ENCODE data around the gene WNT7A. TPM values are rescaled to one million over a fixed set of nuclear protein-coding genes. Genes with fewer than 3 reads are reported as not detected.
A peak's percentile ranks its signal among the peaks of the same experiment; 100 is the strongest.
"Not testable (repeated sequence)": the region's sequence is repeated elsewhere in the genome, so short reads cannot be mapped to it uniquely, and the experiment has no call there.

WNT7A gene
- total RNA-seq (2021) = not detected in 2 replicates
- long read RNA-seq = 0 reads

GRCh38 chr3:13879946-13880810, at the start of gene WNT7A:
TSS of gene WNT7A (minus strand) at chr3:13880071. CDS start at chr3:13879816, 255 bp downstream.
- H3K27me3 ChIP-seq (ENCODE audit: insufficient read depth, low read length) = peaks cover 53% of the 10 kb centered on the region

GRCh38 chr3:13928741-13929140, 48.9 kb upstream of the WNT7A start:
- not testable (repeated sequence) for H4K91ac ChIP-seq (ENCODE audit: insufficient read length, low read depth, low read length); H3K36me3 Mint-ChIP-seq (ENCODE audit: insufficient read depth in 1 of 3, low read depth in 3 of 3); H3K27ac ChIP-seq (ENCODE audit: insufficient read length, low read depth, low read length); H3K9ac ChIP-seq (ENCODE audit: extremely low read depth, insufficient read length, low read length); H4K8ac ChIP-seq (replicated peaks; ENCODE audit: insufficient read length, low read depth, low read length); H3K18ac ChIP-seq (ENCODE audit: insufficient read length, low read depth, low read length); H3K27me3 ChIP-seq (ENCODE audit: insufficient read depth, low read length); H3K4me1 ChIP-seq (ENCODE audit: insufficient read depth, low read length); H3K79me1 ChIP-seq (ENCODE audit: insufficient read depth, low read depth, low read length, poor library complexity, severe bottlenecking); H2BK20ac ChIP-seq (ENCODE audit: low read depth, low read length, poor library complexity, severe bottlenecking); H2AFZ ChIP-seq (ENCODE audit: low read length); DNase-seq; H3K56ac ChIP-seq (ENCODE audit: insufficient read length, low read depth, low read length); H3K4me2 ChIP-seq (ENCODE audit: insufficient read depth, insufficient read length, low read length); H2BK5ac ChIP-seq (ENCODE audit: insufficient read length, low read length); H3K79me2 ChIP-seq (ENCODE audit: insufficient read depth, low read length); H2BK120ac ChIP-seq (ENCODE audit: low read depth, low read length, poor library complexity, severe bottlenecking); H2BK12ac ChIP-seq (ENCODE audit: insufficient read length, low read depth, low read length); H3K23ac ChIP-seq (ENCODE audit: insufficient read length, low read depth, low read length); H2BK15ac ChIP-seq (ENCODE audit: low read depth, low read length); H3K4me3 Mint-ChIP-seq; H3K4me1 Mint-ChIP-seq; H3K27ac Mint-ChIP-seq; H3K14ac ChIP-seq (ENCODE audit: insufficient read depth, low read length); H2AK5ac ChIP-seq (ENCODE audit: insufficient read length, low read length); H3T11ph ChIP-seq (ENCODE audit: low read length); H3K23me2 ChIP-seq (ENCODE audit: insufficient read length, low read depth, low read length, poor library complexity, severe bottlenecking); H4K20me1 ChIP-seq (ENCODE audit: control insufficient read depth, insufficient read depth, insufficient read length); H3K9me3 ChIP-seq (ENCODE audit: control insufficient read depth, low read depth, low read length); H3K4ac ChIP-seq (ENCODE audit: low read depth, low read length); H4K5ac ChIP-seq (ENCODE audit: insufficient read length, low read depth, low read length)
- H3K9me3 Mint-ChIP-seq = peaks cover 53 to 87% of the 10 kb centered on the region in 2 experiments
- H3K27me3 Mint-ChIP-seq (ENCODE audit: low read depth) = peaks cover 21% of the 10 kb centered on the region
- no CpG with 5 or more reads among the region's 1 CpG for WGBS (ENCODE audit: extremely low coverage, insufficient read length, low lambda C conversion rate)

More at GRCh38 chr3:13879946-13880810, at the start of gene WNT7A:
- Histone ChIP-seq H3K4me1 (ENCODE audit: insufficient read depth, low read length) (no peaks in the 10 kb centered on the region), H3K23ac (ENCODE audit: insufficient read length, low read depth, low read length) (no peak within 1 kb of the TSS), H2BK12ac (ENCODE audit: insufficient read length, low read depth, low read length) (no peak within 1 kb of the TSS), H2BK15ac (ENCODE audit: low read depth, low read length) (no peak within 1 kb of the TSS), H4K91ac (ENCODE audit: insufficient read length, low read depth, low read length) (no peak within 1 kb of the TSS), H3K9ac (ENCODE audit: extremely low read depth, insufficient read length, low read length) (no peak within 1 kb of the TSS), H3K27ac (ENCODE audit: insufficient read length, low read depth, low read length) (no peak within 1 kb of the TSS), H3K79me2 (ENCODE audit: insufficient read depth, low read length) (no peaks in the 10 kb centered on the region), H3K4ac (ENCODE audit: low read depth, low read length) (no peak within 1 kb of the TSS), H2BK120ac (ENCODE audit: low read depth, low read length, poor library complexity, severe bottlenecking) (no peak within 1 kb of the TSS), H2BK20ac (ENCODE audit: low read depth, low read length, poor library complexity, severe bottlenecking) (no peak within 1 kb of the TSS), H3K23me2 (ENCODE audit: insufficient read length, low read depth, low read length, poor library complexity, severe bottlenecking) (peaks cover 24% of the 10 kb centered on the region), H4K20me1 (ENCODE audit: control insufficient read depth, insufficient read depth, insufficient read length) (no peaks in the 10 kb centered on the region), H2BK5ac (ENCODE audit: insufficient read length, low read length) (no peak within 1 kb of the TSS), H3K79me1 (ENCODE audit: insufficient read depth, low read depth, low read length, poor library complexity, severe bottlenecking) (no peaks in the 10 kb centered on the region), H3K56ac (ENCODE audit: insufficient read length, low read depth, low read length) (no peak within 1 kb of the TSS), H3K14ac (ENCODE audit: insufficient read depth, low read length) (no peak within 1 kb of the TSS; the same call in 1 of the 2 replicates), H4K8ac (replicated peaks; ENCODE audit: insufficient read length, low read depth, low read length) (no peak within 1 kb of the TSS), H3K18ac (ENCODE audit: insufficient read length, low read depth, low read length) (no peak within 1 kb of the TSS), H2AFZ (ENCODE audit: low read length) (no peak within 1 kb of the TSS), H4K5ac (ENCODE audit: insufficient read length, low read depth, low read length) (no peak within 1 kb of the TSS), H2AK5ac (ENCODE audit: insufficient read length, low read length) (no peak within 1 kb of the TSS), H3K9me3 (ENCODE audit: control insufficient read depth, low read depth, low read length) (no peaks in the 10 kb centered on the region), H3K4me2 (ENCODE audit: insufficient read depth, insufficient read length, low read length) (peak within 1 kb of the TSS; percentile 44), H3T11ph (ENCODE audit: low read length) (no peak within 1 kb of the TSS)
- Mint-ChIP-seq H3K4me1 (peaks cover 3 to 7% of the 10 kb centered on the region in 2 experiments), H3K27me3 (ENCODE audit: low read depth) (peaks cover 94% of the 10 kb centered on the region), H3K36me3 (ENCODE audit: insufficient read depth in 1 of 3, low read depth in 3 of 3) (peaks cover 0 to 2% (median 0%) of the 10 kb centered on the region in 3 experiments; a peak in 1 of 7 replicates), H3K27ac (no peak within 1 kb of the TSS), H3K9me3 (no peaks in the 10 kb centered on the region; a peak in 2 of 5 replicates), H3K4me3 (peak within 1 kb of the TSS; percentile 46 to 79)
- peak; percentile 67 for DNase-seq
- peak; percentile 80 for TF ChIP-seq CTCF (conservative IDR thresholded peaks at IDR 0.05)
- no CpG with 5 or more reads among the region's 90 CpGs for WGBS (ENCODE audit: extremely low coverage, insufficient read length, low lambda C conversion rate)

All from H9 (cell line).